Activated naive CD4-positive, alpha-beta T cell treated with Interleukin-2 at 50 U/mL for 16 hours (primary cell): Measurements from ENCODE around the gene HHAT.

ENCODE experiments used
- DNase-seq: peaks from one replicate; pipeline ENCODE4 v3.0.0-alpha.2; 2020

The HHAT gene

DNA sequence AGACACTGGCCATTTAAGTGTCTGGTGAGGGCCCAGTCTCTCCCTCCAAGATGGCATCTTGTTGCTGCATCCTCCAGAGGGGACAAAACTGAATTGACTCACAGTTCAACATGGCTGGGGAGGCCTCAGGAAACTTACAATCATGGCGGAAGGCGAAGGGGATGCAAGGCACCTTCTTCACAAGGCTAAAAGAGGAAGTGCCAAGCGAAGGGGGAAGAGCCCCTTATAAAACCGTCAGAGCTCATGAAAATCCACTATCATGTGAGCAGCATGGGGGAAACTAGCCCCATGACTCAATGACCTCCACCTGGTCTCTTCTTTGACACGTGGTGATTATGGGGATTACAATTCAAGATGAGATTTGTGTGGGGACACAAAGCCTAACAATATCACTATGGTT is 280.1 kb downstream of the HHAT start:
- no peak for DNase-seq

DNA sequence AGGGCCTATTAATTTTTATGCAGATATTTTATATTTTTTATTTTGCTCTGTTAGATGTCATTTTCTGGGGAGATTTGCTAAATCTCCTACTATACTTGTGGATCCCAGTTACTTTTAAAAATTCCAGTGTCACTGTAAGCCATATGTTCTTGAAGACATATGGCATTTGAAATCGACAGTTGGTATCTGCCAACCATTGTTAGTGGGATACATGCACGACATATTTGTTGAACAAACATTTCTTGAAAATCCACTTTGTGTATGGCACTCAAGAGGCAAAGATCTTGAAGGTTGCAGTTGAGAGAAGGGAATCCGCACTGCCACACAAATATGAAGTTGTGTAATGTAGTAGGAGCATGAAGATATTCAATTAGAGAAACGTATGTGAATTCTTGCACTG is 287.7 kb downstream of the HHAT start:
- no peak for DNase-seq

DNA sequence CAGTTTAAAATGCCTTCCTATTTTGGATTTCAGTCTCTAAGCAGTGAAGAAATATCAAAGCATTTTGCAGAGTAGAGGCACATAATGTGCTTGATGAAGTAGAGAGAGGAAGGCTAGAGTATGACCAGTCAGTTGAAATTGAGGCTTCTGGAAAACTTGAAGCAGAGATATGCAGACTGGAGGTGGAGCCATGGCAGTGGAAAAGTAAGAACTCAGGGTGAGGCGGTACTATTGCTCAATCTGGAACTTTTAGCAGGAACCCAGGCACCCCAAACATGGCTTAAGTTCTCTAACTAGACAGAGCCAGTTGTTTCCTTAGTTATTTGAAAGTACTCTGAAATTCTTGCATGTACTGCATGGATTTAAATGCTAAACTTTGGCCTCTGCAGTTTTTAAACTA is 288.6 kb downstream of the HHAT start:
- DNase-seq = no peak

DNA sequence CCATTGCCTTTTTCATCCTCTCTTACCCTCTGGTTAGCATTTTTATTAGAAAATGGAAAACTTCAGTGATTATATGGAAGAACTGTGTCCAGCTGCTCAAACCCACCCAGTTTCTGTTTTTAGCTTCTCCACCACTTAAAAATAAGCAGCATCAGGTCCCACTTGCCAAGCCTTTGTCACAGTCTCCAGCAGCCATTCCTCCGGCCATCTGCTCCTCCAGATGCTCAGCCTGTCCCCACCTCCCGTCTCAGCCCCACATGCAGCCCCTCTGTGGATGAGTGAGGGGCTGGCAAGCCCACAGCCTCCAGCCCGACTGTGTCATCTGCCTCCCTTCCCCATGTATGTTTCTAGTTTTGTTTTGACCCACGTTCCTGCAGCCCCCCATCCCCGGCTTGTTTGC is 289.7 kb downstream of the HHAT start:
- no peak for DNase-seq

DNA sequence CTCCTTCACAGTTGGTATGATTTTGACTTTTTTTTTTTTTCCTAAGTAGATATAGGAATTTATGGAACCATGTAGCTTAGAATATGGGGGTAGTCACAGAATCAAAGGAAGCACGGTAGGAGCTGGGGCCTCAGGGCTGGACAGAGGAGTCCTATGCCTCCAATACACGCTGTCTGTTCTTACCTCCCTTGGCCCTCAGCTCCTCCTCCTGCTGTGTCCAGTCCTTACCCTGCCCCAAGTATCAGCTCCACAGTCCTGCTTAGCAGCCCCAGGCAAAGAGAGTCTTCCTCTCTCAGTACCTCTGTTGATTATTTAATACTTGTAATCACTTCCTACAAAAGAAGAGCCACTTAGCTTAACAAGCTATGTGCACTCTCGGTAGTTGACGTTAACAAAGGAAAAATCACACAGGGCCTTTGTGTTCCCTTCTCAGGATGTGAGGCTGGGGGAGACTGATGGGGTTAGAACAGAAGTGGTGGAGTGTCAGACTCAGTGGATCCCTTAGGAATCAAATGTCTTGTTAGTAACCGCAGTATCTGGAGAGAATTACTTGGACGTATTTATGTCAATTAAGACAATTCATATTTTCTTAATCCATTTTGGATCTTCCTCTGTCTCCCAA is 292.3 kb downstream of the HHAT start:
- DNase-seq = no peak

DNA sequence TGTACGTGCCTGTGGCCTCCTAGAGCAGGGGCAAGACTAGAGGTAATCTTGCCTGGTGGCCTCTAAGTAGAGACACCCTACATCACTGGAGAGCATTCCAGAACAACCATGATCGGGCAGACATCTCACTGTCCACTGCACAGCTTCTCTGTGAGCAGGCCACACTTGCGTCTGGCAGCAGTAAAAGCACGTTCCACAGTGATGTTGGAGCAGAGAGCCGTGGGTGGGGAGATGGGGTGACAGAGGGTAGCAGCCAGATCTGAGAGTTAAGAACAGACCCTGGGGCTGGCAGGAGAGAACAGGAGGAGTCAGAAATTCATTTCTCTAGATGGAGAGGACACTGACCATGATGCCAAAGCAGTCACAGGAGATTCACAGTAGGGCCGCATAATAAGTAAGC is 293.0 kb downstream of the HHAT start:
- no peak for DNase-seq

DNA sequence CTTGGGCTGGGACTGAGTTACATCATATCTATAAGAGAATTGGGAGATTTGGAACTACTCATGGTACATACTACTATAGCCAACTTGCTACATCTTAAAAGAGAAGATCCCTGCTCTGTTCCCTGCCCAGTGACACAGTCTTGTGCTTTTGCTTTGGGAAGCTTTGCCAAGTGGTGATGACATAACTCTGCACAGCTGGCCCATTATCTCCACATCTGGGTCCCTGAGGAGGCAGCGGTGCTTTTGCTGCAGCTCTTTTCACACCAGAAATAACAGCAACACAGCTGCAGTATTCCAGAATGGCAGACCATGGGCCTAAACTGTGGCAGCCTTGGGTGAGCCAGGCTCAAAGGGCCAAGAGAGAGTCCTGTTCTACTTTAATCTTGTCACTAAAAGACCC is 296.0 kb downstream of the HHAT start:
- no peak for DNase-seq

DNA sequence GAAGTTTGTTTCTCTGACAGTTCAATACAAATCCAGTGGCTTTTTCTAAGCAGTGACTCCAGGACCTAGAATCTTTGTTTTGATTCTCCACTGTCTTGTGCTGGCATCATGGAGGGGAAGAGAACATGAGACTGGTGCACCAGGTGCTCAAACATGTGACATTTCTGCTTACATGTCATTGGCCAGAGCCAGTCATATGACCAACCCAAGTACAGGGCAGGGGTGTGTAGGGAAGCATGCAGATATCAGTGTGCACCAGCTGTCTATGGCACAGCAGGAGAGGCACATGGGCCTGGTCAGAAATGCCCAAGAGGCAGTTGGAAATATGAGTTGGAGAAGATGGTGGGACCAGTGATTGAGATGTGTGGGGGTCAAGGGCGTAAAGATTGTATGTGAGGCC is 297.0 kb downstream of the HHAT start:
- no peak for DNase-seq

DNA sequence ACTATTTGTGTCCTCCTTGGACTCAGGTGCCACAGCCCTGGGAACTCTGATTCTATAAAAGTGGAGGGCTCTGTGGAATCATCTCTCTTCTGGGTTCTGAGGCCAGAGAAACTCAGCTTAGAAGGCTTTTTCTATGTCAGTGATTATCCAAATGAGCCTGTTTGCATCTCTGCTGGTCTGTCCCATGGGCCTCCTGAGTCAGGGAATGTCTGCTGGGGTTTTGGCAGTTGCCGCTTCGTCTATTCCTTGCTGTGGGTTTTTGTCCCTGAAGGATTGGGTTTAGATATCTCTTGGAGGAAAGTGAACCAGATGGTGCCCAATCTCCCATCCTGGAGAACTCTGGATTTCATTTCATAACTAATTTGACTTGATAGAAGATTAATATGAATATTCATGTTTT is 297.6 kb downstream of the HHAT start:
- DNase-seq = no peak

DNA sequence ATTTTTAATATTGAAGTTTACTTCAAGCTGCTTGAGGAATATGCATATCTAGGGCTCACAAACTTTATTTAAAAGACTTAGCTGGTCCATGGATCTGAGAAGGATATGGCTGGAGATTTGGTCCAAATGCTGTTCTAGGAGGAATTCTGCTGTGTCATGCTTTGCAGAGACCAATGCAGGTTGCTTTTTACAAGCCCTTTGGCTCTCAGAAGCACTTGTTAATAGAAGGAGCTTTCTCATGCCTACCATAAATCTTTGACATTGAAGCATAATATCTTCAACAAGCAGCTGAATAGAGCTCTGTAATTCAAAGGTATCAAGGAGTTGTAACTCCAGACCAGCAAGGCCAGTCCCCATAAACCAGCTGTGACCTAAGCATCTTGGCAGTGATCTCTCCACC is 299.1 kb downstream of the HHAT start:
- DNase-seq = no peak

DNA sequence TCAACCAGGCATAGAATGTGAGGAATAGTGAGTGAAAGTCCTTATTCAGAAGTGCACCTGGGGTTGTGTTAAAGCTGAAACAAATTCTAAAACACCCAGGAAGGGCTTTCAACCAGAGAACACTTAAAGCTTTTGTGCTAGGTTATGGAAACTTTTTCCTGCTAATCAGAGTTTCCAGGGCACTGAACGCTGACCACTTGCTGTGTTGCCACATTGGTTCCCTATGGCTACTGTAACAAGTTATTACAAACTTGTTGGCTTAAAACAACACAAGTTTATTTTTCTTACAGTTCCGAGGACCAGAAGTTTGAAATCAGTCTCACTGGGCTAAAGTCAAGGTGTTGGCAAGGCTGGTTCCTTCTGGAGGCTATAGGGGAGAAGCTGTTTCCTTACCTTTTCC is 300.6 kb downstream of the HHAT start:
- no peak for DNase-seq

DNA sequence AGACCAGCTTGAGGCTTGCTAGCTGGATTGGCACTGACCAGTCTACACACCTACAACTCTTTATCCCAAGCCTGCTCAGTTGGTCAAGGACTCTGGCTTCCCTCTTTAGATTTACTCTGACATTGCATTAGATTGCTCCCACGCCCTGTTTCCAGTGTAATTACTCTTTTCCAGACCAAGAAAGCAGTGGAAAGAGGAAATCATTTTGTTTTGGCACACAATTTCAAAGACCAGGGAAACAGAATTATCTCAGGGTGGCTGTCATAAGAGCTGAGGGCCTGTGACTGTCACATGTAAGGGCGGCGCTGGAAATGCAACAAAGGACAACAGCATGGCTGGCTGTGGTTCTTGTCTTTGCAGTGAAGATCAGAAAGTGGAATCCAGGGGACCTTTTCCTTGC is 302.7 kb downstream of the HHAT start:
- no peak for DNase-seq

DNA sequence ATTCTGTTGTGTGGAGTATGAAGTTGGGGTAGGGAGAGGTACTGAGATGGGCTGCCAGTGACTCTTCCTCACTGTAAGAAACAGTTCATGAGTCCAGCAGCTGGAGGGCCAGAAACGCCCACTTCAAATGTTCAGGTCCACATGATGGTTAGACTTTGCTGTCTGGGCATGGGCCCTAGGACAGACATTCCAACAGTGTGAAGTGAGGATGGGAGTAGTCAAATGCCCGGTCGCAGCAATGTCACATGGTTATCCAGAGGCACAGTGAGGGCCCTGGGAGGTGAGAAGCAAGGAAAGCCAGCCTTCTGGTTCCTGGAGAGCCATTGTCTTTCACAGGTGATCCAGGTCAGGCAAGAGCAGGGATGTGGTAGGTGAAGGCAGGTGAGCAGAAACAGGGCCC is 304.4 kb downstream of the HHAT start:
- no peak for DNase-seq

DNA sequence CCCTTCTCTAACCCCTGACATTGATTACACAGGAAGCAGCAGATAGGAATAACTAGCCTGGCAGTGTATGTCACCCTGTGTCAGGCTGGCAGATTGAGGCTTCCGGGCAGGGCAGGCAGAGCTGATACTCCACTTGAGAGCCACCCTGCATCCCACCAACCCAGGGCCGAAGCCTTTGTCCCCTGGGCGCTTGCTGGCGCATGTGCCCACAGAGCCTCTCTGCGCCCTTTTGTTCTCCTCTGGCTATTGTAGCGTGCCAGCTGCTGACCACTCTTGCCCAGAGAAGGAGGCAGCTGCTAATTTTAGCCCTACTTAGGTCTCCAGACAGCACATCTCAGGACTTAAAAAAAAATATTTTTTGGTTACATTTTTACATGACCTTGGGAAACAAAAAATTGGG is 304.9 kb downstream of the HHAT start:
- DNase-seq = no peak

DNA sequence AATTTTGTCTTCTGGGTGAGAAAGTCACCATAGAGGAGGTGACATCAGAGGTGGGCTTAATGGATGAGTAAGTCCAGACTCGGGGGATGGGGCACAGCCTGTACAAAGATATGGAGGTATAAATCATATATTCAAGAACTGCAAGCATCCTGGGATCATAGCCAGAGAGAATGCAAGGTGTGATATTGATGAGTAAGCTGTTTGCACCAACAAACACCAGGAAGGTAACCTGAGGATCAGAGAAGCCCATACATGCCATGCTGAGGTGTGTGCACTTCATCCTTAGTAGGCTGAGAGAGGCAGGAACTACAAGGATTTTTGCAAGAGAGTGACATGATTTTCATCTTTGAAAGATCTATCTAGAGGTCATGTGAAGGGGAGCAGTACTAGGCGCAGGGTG is 306.4 kb downstream of the HHAT start:
- DNase-seq = no peak

DNA sequence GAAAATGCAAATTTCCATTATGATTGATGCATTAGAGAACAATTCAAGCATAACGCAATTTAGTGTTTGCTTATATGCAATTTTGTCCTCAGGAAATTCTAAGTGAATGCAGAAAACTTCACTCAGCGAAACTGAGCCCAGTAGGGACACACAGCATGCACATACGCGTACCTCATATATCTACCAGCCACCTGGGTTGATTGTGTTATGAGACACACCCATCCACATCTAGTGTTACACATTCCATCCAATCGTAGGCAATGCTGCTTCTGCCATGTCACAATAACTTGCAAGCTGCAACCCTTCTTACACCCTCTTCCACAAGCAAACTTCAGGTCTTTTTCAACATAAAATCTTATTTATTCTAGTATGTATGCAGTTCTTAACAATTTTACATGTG is 312.9 kb downstream of the HHAT start:
- no peak for DNase-seq

DNA sequence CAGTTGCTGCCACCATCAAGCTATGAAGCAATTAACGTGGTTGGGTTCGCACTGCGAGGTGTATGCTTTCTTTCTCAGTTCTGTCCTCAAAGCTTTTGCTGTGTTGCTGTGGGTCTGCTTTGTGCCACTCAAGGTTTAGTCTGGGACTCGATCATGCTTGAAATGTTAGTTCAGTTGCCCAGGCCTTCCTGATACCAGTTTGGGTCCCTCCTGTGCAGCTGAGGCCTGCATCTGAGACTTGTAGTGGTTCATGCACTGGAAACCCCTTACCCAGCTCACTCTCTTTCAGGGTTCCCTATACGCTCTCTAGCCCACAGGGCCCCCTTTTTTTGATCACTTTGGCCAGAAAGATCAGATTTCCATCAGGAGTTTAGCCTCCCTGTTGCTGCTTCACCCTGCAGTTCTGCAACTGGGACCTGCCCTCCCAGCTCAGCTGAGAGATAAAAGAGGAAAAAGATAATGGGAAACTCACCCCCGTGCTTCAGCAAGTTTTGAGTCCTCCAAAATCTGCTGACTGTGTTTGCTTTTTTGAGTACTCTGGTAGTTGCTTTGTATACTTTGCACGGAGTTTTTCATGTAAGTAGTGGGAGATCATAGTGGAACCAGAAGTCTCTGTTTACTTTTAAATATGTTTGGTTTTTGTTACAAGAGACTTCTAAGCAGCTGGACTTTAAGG is 317.0 kb downstream of the HHAT start:
- no peak for DNase-seq

DNA sequence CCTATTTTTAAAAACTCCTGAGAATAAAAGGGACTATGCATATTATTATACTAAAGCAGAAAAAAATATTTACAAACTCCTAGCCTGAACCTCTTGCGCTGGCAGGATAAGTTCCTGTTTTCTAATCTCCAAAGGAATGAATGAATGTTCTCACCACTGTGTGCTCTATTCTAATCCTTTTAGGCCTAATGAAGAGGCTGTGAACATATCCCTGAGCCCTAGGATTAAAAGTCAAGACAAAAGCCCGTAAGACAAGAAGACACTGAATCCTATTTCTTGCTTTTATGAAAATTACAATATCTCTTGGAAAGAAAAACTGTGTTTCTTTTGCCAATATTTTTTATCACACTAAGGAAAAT is 317.5 kb downstream of the HHAT start:
- no peak for DNase-seq

DNA sequence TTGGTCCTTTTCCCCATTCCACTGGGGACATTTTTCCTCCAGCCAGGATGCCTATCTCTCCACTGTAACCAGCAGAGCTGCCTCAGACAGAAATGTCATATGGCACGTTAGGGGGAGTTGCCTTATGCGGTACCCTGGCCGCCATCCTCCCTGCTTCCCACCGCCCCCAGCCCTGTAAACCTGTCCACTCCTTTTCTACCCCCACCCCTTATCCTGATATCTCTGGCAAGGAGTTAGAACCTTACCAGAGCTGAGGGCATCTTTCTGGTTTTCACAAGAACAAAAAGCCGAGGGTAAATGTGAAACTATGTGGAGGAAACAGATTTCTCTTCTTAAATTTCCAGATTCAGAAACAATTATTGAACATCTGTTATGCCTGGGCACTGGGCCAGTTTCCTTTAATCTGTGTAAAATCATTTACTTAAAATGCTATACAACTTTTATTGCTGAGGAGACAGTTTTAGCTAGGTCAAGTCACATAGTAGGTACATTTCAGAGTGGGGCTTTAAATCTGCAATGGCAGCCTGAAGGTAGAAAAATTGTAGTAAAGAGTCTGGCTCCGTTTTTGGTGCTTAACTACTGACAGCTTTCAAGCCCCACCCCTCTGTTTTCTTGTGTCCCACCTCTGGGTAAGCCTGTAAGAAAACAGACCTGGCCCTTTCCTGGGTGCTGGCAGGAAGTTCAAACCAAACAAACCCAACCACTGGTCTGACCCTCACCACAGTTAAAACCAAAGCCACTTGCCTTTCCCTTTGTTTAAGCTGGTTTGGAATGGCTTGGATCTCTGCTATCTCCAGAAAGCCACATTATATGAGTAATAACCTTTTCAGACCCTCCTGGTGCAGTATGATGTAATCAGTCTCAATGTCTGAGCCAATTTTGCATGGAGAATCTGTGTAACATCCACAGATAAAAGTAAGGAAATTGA is 319.0 kb downstream of the HHAT start:
- DNase-seq = no peak

DNA sequence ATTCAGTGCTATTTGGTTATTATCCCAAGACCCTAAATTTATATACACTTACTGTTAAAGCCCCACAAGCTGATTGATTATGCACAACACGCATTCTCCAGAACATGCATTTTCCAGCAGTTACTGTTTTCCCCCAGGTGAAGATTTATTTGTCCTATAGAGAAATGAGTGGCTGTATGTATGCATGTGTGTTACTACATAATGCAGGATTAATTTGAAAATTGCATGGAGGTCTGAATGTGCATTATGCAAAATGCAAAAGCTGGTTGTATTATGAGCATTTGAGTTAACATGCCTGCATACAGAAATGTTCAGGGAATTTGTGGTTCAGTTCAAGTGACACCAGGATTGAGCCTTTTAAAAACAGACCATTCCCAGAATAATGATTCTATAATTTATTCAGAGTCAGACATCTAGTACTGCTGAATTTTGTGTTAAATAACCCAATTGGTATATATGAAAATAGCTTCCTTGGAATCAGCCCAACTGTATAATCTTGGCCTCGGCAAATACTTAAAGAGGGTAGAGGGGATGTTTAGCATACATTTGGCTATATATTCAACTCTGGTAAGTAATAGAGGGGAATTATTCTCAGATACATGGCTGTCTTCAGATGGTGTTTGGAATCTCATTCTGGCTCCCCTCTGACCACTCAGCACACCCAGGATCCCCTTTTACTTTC is 320.0 kb downstream of the HHAT start:
- no peak for DNase-seq

DNA sequence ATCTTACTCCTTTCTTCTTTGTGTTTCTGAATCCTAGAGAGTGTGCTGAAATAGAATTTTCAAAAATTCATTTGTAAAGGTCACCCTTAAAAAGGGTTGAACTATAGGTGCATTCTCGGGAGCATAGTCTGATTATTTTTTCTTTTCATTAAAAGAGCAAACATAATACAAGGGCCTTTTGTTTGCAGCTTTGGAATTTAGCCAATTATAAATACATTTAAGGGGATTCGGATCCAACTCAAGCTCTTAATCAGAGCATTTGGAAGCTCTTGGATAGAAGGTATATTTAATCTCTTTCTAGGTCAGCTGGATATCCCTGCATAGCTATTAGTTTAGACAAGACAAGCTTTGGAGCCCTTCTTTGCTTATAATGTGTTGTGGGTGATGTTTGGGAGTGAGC is 321.7 kb downstream of the HHAT start:
- DNase-seq = no peak

DNA sequence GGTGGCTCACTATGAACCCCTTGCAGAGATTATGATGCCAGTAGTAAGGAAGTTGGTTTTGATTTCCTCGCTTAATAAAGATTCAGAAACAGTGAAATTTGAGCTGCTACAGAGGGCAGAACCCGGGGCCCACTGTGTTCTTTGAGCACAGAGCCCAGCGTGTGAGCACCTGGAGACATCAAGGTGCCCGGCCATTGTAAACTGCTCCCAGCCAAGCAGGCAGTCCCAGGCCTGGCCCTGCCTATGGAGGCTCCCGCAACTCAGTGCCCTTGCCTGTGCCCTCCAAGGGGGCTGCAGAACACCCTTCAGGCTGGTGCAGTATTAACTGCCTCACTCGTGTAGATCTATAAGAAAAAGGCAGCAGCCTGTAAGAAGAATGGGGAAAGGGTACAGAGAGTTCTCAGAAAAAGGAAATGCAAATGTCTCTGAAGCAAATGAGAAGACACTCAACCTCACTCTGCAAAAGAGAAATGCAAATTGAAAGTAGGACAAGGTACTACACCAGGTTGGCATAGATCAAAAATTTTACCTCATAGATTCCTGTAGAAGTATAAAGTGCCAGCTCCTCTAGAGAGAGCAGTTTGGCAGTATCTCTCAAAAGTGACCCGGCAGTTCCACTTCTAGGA is 323.7 kb downstream of the HHAT start:
- DNase-seq = no peak

DNA sequence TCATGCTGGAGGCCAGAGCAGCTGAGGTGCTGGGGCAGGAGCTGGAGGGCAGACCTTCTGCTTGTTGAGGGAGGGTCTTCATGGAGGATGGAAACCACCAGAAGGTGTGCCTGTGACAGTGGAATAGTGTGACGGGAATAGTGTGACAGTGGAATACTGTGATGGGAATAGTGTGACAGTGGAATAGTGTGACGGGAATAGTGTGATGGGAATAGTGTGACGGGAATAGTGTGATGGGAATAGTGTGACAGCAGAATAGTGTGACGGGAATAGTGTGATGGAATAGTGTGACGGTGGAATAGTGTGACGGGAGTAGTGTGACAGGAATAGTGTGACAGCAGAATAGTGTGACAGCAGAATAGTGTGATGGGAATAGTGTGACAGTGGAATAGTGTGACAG is 325.1 kb downstream of the HHAT start:
- DNase-seq = no peak
